GM06990 (cell line): ENCODE results near the gene PXMP2.

Experiments used
- DNase-seq: peaks from one replicate; pipeline ENCODE4 v3.0.0-alpha.2; 2011; ENCODE audit not compliant: insufficient read length; ENCODE audit errors: extremely low read depth
- H3K27me3 ChIP-seq: replicated peaks from 2 replicates; pipeline ENCODE4 v1.6.0; 2011; ENCODE audit warnings: low read length; ENCODE audit not compliant: control insufficient read depth, insufficient read depth
- H3K36me3 ChIP-seq: 2 replicates; pipeline ENCODE4 v1.5.1; 2011; ENCODE audit warnings: low read length; ENCODE audit not compliant: control insufficient read depth, insufficient read depth
- H3K4me3 ChIP-seq: replicated peaks from 2 replicates; pipeline ENCODE4 v1.5.1; 2011; ENCODE audit warnings: low read depth, mild to moderate bottlenecking, control low read depth, low read length
- TF ChIP-seq, protein P1 (sequence below): IDR thresholded peaks from 2 replicates; pipeline ENCODE4 v1.5.1; 2011; ENCODE audit warnings: low read length, control low read depth, mild to moderate bottlenecking, inconsistent platforms; ENCODE audit not compliant: insufficient read depth, poor library complexity, severe bottlenecking

PXMP2 gene

DNA sequence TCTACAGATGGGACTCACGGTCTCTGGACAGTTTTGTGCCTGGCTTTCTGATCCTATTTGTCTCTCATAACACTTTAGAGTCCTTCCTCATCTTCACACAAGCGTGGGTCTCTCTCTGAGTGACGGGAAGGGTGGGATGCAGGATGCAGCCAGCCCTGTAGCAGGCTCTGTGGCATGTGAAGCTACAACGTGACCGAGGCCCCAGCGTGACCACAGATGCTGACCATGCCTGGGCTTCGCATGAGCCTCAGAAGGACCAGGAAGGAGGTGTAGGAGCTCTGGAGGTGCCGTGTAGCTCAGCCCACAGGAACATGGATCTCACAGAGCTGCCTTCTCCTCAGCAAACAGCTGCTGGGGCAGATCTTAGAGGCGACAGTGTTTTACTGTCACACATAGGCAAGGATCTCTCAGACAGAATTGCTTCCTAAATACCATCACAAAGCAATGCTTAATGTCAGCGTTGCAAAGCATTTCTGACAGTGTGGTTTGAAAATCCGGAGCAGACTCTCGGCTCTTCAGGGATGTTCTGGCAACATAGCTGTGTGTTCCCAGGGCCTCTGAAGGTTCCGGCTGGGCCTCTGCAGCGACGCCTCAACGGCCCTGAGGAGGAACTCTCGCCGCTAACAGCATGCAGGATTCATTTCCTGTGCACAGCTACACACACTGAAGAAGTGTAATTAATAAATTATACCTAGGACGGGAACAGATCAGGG lies 52.4 kb downstream of the PXMP2 start:
- TF ChIP-seq, protein P1, sequence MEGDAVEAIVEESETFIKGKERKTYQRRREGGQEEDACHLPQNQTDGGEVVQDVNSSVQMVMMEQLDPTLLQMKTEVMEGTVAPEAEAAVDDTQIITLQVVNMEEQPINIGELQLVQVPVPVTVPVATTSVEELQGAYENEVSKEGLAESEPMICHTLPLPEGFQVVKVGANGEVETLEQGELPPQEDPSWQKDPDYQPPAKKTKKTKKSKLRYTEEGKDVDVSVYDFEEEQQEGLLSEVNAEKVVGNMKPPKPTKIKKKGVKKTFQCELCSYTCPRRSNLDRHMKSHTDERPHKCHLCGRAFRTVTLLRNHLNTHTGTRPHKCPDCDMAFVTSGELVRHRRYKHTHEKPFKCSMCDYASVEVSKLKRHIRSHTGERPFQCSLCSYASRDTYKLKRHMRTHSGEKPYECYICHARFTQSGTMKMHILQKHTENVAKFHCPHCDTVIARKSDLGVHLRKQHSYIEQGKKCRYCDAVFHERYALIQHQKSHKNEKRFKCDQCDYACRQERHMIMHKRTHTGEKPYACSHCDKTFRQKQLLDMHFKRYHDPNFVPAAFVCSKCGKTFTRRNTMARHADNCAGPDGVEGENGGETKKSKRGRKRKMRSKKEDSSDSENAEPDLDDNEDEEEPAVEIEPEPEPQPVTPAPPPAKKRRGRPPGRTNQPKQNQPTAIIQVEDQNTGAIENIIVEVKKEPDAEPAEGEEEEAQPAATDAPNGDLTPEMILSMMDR, result no peak
- no peaks in the 10 kb centered on the region for H3K27me3 ChIP-seq
- peaks cover 49% of the 10 kb centered on the region for H3K36me3 ChIP-seq
- no peak overlapping the region for H3K4me3 ChIP-seq
- no peak for DNase-seq

DNA sequence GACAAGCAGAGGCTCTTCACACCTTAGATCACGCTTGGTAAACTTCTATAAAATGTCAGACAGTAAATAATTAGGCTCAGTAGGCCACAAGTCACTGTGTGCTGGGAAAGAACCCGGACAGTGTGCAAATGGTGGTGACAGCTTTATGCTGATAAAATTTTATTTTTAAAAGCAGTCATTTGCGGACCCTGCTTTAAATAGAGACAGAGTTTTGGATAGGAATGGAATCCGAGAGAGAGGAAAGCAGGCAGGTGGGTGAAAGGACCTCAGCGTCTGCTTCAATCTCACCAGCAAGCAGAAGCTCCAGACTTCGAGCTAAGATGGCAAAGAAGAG lies 52.9 kb downstream of the PXMP2 start:
- peaks cover 50% of the 10 kb centered on the region for H3K36me3 ChIP-seq
- H3K4me3 ChIP-seq, result no peak overlapping the region
- H3K27me3 ChIP-seq, result no peaks in the 10 kb centered on the region
- no peak for DNase-seq
- TF ChIP-seq, protein P1, result no peak

DNA sequence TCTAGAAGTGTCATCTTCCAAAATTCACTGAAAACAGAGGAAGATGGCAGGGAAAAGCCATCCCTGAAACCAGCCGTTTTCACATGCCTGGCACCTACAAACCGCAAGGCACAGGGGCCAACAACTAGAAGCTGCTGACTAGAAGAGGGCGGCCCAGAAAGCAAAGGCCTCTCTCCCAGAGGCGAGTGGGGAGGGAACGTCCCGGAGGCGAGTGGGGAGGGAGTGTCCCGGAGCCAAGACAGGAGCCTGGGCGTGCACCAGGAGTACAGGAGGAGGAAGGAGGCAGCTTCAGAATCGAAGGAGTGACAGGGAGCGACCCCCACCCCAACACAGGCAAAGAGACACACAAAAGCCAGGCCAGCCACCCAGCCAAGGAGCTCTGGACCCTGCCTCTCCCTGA lies 53.3 kb downstream of the PXMP2 start:
- H3K4me3 ChIP-seq, result no peak overlapping the region
- H3K27me3 ChIP-seq, result no peaks in the 10 kb centered on the region
- peaks cover 49% of the 10 kb centered on the region for H3K36me3 ChIP-seq
- no peak for DNase-seq
- TF ChIP-seq, protein P1, result no peak

DNA sequence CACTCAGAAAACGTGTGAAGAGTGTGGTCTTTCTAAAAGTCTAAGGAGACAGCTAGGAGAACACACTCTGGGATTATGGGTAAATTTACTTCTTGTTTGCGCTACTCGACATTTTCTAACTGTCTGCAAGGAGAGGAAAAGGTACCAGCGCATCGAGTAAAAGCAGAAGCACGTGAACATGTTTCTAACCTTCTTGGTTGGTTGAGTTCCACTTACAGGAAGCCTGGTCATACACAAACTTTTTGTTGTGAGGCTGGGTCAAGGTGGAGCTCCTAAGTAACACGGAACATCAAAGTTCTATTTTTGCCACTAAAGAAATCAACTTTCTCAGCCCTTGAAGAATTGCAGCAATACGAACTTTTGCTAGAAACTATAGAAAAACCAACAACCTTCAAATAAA lies 54.2 kb downstream of the PXMP2 start:
- H3K4me3 ChIP-seq, result no peak overlapping the region
- peaks cover 47% of the 10 kb centered on the region for H3K36me3 ChIP-seq
- TF ChIP-seq, protein P1, result no peak
- H3K27me3 ChIP-seq, result no peaks in the 10 kb centered on the region
- no peak for DNase-seq

DNA sequence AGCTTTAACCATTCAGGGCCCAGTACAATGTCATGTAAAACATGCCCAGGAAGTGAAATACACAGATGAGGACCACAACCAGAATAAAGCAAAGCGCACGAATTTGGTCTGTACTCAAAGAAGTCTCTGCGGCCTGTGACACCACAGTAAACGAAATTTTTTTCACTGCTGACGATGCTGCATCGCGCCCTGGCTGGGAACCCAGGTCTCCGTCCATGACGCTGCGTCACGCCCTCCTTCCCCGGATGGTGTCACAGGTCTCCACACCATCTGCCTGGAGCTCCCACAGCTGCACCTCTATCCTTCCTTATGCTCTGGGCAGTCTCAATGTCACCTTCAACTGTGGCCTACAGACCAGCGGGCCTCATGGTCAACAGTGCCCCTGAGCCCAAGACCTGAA lies 56.4 kb downstream of the PXMP2 start:
- TF ChIP-seq, protein P1, result no peak
- H3K27me3 ChIP-seq, result no peaks in the 10 kb centered on the region
- no peak for DNase-seq
- H3K36me3 ChIP-seq, result peaks cover 57% of the 10 kb centered on the region
- no peak overlapping the region for H3K4me3 ChIP-seq

DNA sequence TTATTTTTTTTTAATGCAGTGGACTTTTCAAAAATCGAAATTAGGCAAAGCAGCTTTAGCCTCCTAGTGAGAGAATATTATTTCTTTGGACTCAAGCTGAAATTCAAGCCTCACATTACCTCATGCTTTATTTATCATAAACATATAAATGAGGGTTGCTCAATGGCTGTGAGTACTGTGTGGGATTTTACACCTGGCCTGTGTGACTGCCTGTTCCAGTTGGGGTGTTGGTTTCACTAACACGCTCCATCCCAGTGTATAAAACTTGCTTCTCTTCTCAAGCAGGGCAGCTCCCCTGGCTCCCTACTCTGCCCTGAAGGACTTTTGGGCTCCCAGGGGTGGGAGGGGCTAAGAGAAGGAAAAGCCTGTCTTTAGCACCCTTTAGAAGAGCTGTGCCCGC lies 59.2 kb downstream of the PXMP2 start:
- TF ChIP-seq, protein P1, result no peak
- DNase-seq, result no peak
- H3K4me3 ChIP-seq, result no peak overlapping the region
- H3K36me3 ChIP-seq, result peaks cover 49% of the 10 kb centered on the region
- H3K27me3 ChIP-seq, result no peaks in the 10 kb centered on the region
